GM18502 (cell line): Measurements from ENCODE around the gene SPIRE2.
"Not testable (repeated sequence)": the region's sequence is repeated elsewhere in the genome, so short reads cannot be mapped to it uniquely, and the experiment has no call there.

Experiments used
- ATAC-seq: cut with Tn5 transposase; IDR thresholded peaks from one replicate; pipeline ENCODE4 v1.9.1; 2021; ENCODE audit warnings: mild to moderate bottlenecking; ENCODE audit not compliant: unreplicated experiment, poor library complexity

The SPIRE2 gene

GRCh38 chr16:89806589-89807193 lies 21.6 kb upstream of the SPIRE2 start:
- not testable (repeated sequence) for ATAC-seq

- no peak for ATAC-seq
These were observed 19.8 kb upstream of the SPIRE2 start for GRCh38 chr16:89808475-89808874.

- ATAC-seq = no peak
These were observed 17.0 kb upstream of the SPIRE2 start for GRCh38 chr16:89811321-89811720.

GRCh38 chr16:89815639-89816348 lies 12.5 kb upstream of the SPIRE2 start:
- peak; percentile 35 for ATAC-seq

GRCh38 chr16:89818851-89819403 lies 9.3 kb upstream of the SPIRE2 start:
- not testable (repeated sequence) for ATAC-seq

- ATAC-seq = not testable (repeated sequence)
These were observed 8.8 kb upstream of the SPIRE2 start for GRCh38 chr16:89819448-89819847.

- no peak for ATAC-seq
These were observed 6.7 kb upstream of the SPIRE2 start for GRCh38 chr16:89821438-89822187.

GRCh38 chr16:89822188-89823086 lies 5.8 kb upstream of the SPIRE2 start:
- ATAC-seq = no peak

- ATAC-seq = no peak
These were observed 5.0 kb upstream of the SPIRE2 start for GRCh38 chr16:89823087-89823823.

GRCh38 chr16:89823824-89824148 lies 4.5 kb upstream of the SPIRE2 start:
- not testable (repeated sequence) for ATAC-seq

- no peak for ATAC-seq
These were observed 1.5 kb upstream of the SPIRE2 start for GRCh38 chr16:89826531-89827382.

- ATAC-seq = no peak
These were observed 684 bp upstream of the SPIRE2 start for GRCh38 chr16:89827383-89828198.

- ATAC-seq = no peak
These were observed 775 bp downstream of the SPIRE2 start for GRCh38 chr16:89828870-89829629.

GRCh38 chr16:89829630-89830437 lies 1.6 kb downstream of the SPIRE2 start:
- ATAC-seq = no peak

- ATAC-seq = no peak
These were observed 3.6 kb downstream of the SPIRE2 start for GRCh38 chr16:89831810-89832328.
